C4-2B (cell line): ENCODE data around the gene KCNK15.

Experiments used
- CTCF ChIP-seq: fragments of 450-650 bp; conservative IDR thresholded peaks from 2 replicates; pipeline ENCODE4 v1.5.1; 2017; ENCODE audit warnings: mild to moderate bottlenecking
- ZFX ChIP-seq: fragments of 450-650 bp; IDR thresholded peaks from 2 replicates; pipeline ENCODE4 v1.6.1; 2017

GRCh38 chr20:44723391-44723790 lies 22.3 kb upstream of the KCNK15 start:
- TF ChIP-seq CTCF (no peak), ZFX (no peak)
